Suppressor macrophage treated with lipopolysaccharide for 4 hours (primary cell): ENCODE measurements around the gene TAF11L14.

Experiments used
- DNase-seq: peaks from one replicate; pipeline ENCODE4 v3.0.0-alpha.2; 2020

Gene TAF11L14

GRCh38 chr5:17680737-17681136, 46.5 kb downstream of the TAF11L14 start:
- no peak for DNase-seq
